IgD-negative memory B cell (primary cell): ENCODE results near the gene SKP1. TPM values are rescaled to one million over a fixed set of nuclear protein-coding genes. Genes with fewer than 3 reads are reported as not detected.

ENCODE experiments used
- H3K27ac Mint-ChIP-seq, 3 donors: one replicate each; pipeline ENCODE4 v1.8.0; 2020 to 2022; ENCODE audit warnings: mild to moderate bottlenecking in 3 of 3, mixed read lengths in 3 of 3, moderate library complexity in 1 of 3
- H3K27me3 Mint-ChIP-seq: one replicate; pipeline ENCODE4 v1.8.0; 2021; ENCODE audit warnings: mixed read lengths
- H3K36me3 Mint-ChIP-seq: one replicate; pipeline ENCODE4 v1.8.0; 2020; ENCODE audit warnings: mild to moderate bottlenecking, mixed read lengths
- H3K4me1 Mint-ChIP-seq, 3 donors: one replicate each; pipeline ENCODE4 v1.8.0; 2020 to 2022; ENCODE audit warnings: mixed read lengths in 3 of 3, mild to moderate bottlenecking in 1 of 3
- H3K4me3 Mint-ChIP-seq, 4 donors: one replicate each; pipeline ENCODE4 v1.8.0; 2020 to 2022; ENCODE audit warnings: mild to moderate bottlenecking in 4 of 4, mixed read lengths in 4 of 4, moderate library complexity in 3 of 4
- H3K9me3 Mint-ChIP-seq, 3 donors: one replicate each; pipeline ENCODE4 v1.8.0; 2020 to 2021; ENCODE audit warnings: mixed read lengths in 3 of 3, mild to moderate bottlenecking in 1 of 3
- polyA plus RNA-seq: library from polyadenylated mRNA; unstranded; fragments of 300-500 nt; fragmentation: Illumina TruSeq; gene quantifications from one replicate; pipeline ENCODE4 v1.2.3, GENCODE V29; 2021

SKP1 gene
- polyA plus RNA-seq, 1 donor from 2014 or later, result 875 TPM

GRCh38 chr5:134131578-134132350 is 45.0 kb downstream of the SKP1 start:
- H3K4me1 Mint-ChIP-seq, result peaks cover 33 to 64% (median 42%) of the 10 kb centered on the region in 3 donors
- peak overlapping the region; percentile 95 to 99 (median 98) for H3K27ac Mint-ChIP-seq
- H3K9me3 Mint-ChIP-seq, result no peaks in the 10 kb centered on the region
- H3K27me3 Mint-ChIP-seq, result no peaks in the 10 kb centered on the region
- peaks cover 5% of the 10 kb centered on the region for H3K36me3 Mint-ChIP-seq
- H3K4me3 Mint-ChIP-seq, result peak overlapping the region; percentile 72 to 91 (median 88)

GRCh38 chr5:134131165-134131564 is 45.6 kb downstream of the SKP1 start:
- Mint-ChIP-seq H3K27me3 (no peaks in the 10 kb centered on the region), H3K4me1 (peaks cover 37 to 61% (median 44%) of the 10 kb centered on the region in 3 donors), H3K4me3 (peak overlapping the region; percentile 31 to 82 (median 48)), H3K27ac (peak overlapping the region; percentile 95 to 99 (median 98)), H3K9me3 (no peaks in the 10 kb centered on the region), H3K36me3 (peaks cover 5% of the 10 kb centered on the region)

- H3K9me3 Mint-ChIP-seq, result no peaks in the 10 kb centered on the region
- H3K36me3 Mint-ChIP-seq, result peaks cover 10% of the 10 kb centered on the region
- peak overlapping the region; percentile 95 to 99 (median 98) for H3K27ac Mint-ChIP-seq
- no peaks in the 10 kb centered on the region for H3K27me3 Mint-ChIP-seq
- peak overlapping the region in 3 of 4 donors; percentile 31 to 85 (median 33) for H3K4me3 Mint-ChIP-seq
- peaks cover 34 to 62% (median 39%) of the 10 kb centered on the region in 3 donors for H3K4me1 Mint-ChIP-seq
Observed at GRCh38 chr5:134130239-134130945, 46.4 kb downstream of the SKP1 start.

- no peaks in the 10 kb centered on the region for H3K9me3 Mint-ChIP-seq
- H3K4me1 Mint-ChIP-seq, result peaks cover 35 to 63% (median 37%) of the 10 kb centered on the region in 3 donors
- H3K27ac Mint-ChIP-seq, result peak overlapping the region; percentile 80 to 98 (median 97)
- H3K4me3 Mint-ChIP-seq, result peak overlapping the region in 2 of 4 donors; percentile 52 to 57
- H3K36me3 Mint-ChIP-seq, result peaks cover 10% of the 10 kb centered on the region
- no peaks in the 10 kb centered on the region for H3K27me3 Mint-ChIP-seq
Observed at GRCh38 chr5:134129411-134130238, 47.1 kb downstream of the SKP1 start.

- Mint-ChIP-seq H3K4me3 (peak overlapping the region in 2 of 4 donors; percentile 30 to 55), H3K36me3 (peaks cover 10% of the 10 kb centered on the region), H3K4me1 (peaks cover 36 to 64% (median 40%) of the 10 kb centered on the region in 3 donors), H3K9me3 (no peaks in the 10 kb centered on the region), H3K27me3 (no peaks in the 10 kb centered on the region), H3K27ac (peak overlapping the region; percentile 80 to 98 (median 97))
Observed at GRCh38 chr5:134128648-134128995, 48.1 kb downstream of the SKP1 start.

- no peaks in the 10 kb centered on the region for H3K27me3 Mint-ChIP-seq
- H3K27ac Mint-ChIP-seq, result peak overlapping the region; percentile 97 to 99 (median 98)
- H3K9me3 Mint-ChIP-seq, result no peaks in the 10 kb centered on the region
- H3K4me1 Mint-ChIP-seq, result peaks cover 39 to 64% (median 41%) of the 10 kb centered on the region in 3 donors
- peak overlapping the region in 1 of 4 donors; percentile 52 for H3K4me3 Mint-ChIP-seq
- H3K36me3 Mint-ChIP-seq, result peaks cover 10% of the 10 kb centered on the region
Observed at GRCh38 chr5:134127988-134128647, 48.6 kb downstream of the SKP1 start.

GRCh38 chr5:134127376-134127861 is 49.3 kb downstream of the SKP1 start:
- H3K4me3 Mint-ChIP-seq, result peak overlapping the region; percentile 39 to 86 (median 65)
- H3K27me3 Mint-ChIP-seq, result no peaks in the 10 kb centered on the region
- H3K4me1 Mint-ChIP-seq, result peaks cover 37 to 63% (median 44%) of the 10 kb centered on the region in 3 donors
- no peaks in the 10 kb centered on the region for H3K9me3 Mint-ChIP-seq
- peaks cover 9% of the 10 kb centered on the region for H3K36me3 Mint-ChIP-seq
- H3K27ac Mint-ChIP-seq, result peak overlapping the region; percentile 97 to 99 (median 98)

GRCh38 chr5:134125039-134126015 is 51.4 kb downstream of the SKP1 start:
- Mint-ChIP-seq H3K4me1 (peaks cover 29 to 60% (median 38%) of the 10 kb centered on the region in 3 donors), H3K27me3 (no peaks in the 10 kb centered on the region), H3K36me3 (peaks cover 4% of the 10 kb centered on the region), H3K9me3 (no peaks in the 10 kb centered on the region), H3K27ac (peak overlapping the region; percentile 97 to 99 (median 98)), H3K4me3 (peak overlapping the region; percentile 54 to 81 (median 78))

GRCh38 chr5:134124289-134125038 is 52.3 kb downstream of the SKP1 start:
- Mint-ChIP-seq H3K9me3 (no peaks in the 10 kb centered on the region), H3K27ac (peak overlapping the region; percentile 97 to 99 (median 98)), H3K4me1 (peaks cover 29 to 64% (median 44%) of the 10 kb centered on the region in 3 donors), H3K36me3 (peaks cover 4% of the 10 kb centered on the region), H3K4me3 (peak overlapping the region; percentile 8 to 81 (median 78)), H3K27me3 (no peaks in the 10 kb centered on the region)

GRCh38 chr5:134123360-134123759 is 53.4 kb downstream of the SKP1 start:
- Mint-ChIP-seq H3K36me3 (peaks cover 4% of the 10 kb centered on the region), H3K4me1 (peaks cover 34 to 66% (median 52%) of the 10 kb centered on the region in 3 donors), H3K27me3 (no peaks in the 10 kb centered on the region), H3K9me3 (no peaks in the 10 kb centered on the region), H3K27ac (peak overlapping the region; percentile 97 to 99 (median 98)), H3K4me3 (peak overlapping the region; percentile 63 to 86 (median 70))

GRCh38 chr5:134122530-134122929 is 54.2 kb downstream of the SKP1 start:
- H3K4me1 Mint-ChIP-seq, result peaks cover 36 to 69% (median 47%) of the 10 kb centered on the region in 3 donors
- no peaks in the 10 kb centered on the region for H3K9me3 Mint-ChIP-seq
- H3K36me3 Mint-ChIP-seq, result peaks cover 4% of the 10 kb centered on the region
- peak overlapping the region; percentile 66 to 86 (median 78) for H3K4me3 Mint-ChIP-seq
- H3K27me3 Mint-ChIP-seq, result no peaks in the 10 kb centered on the region
- H3K27ac Mint-ChIP-seq, result peak overlapping the region; percentile 97 to 99 (median 98)

- Mint-ChIP-seq H3K9me3 (no peaks in the 10 kb centered on the region), H3K4me3 (peak overlapping the region in 3 of 4 donors; percentile 48 to 76 (median 70)), H3K4me1 (peaks cover 34 to 67% (median 44%) of the 10 kb centered on the region in 3 donors), H3K27me3 (no peaks in the 10 kb centered on the region), H3K27ac (peak overlapping the region; percentile 97 to 98 (median 97)), H3K36me3 (peaks cover 2% of the 10 kb centered on the region)
Observed at GRCh38 chr5:134120386-134121138, 56.2 kb downstream of the SKP1 start.
